Neural progenitor cell (in vitro differentiated cells): ENCODE data around the gene DDX20.

Experiments used
- EZH2 ChIP-seq: fragments of 200-600 bp; sonication (generic); IDR thresholded peaks from 2 replicates; pipeline ENCODE4 v1.6.1; 2017; ENCODE audit warnings: antibody characterized with exemption, mild to moderate bottlenecking, moderate library complexity
- TF ChIP-seq, protein P1 (sequence below): fragments of 200-600 bp; sonication (generic); IDR thresholded peaks from 2 replicates; pipeline ENCODE4 v1.5.1; 2017; ENCODE audit warnings: antibody characterized with exemption, mild to moderate bottlenecking

DNA sequence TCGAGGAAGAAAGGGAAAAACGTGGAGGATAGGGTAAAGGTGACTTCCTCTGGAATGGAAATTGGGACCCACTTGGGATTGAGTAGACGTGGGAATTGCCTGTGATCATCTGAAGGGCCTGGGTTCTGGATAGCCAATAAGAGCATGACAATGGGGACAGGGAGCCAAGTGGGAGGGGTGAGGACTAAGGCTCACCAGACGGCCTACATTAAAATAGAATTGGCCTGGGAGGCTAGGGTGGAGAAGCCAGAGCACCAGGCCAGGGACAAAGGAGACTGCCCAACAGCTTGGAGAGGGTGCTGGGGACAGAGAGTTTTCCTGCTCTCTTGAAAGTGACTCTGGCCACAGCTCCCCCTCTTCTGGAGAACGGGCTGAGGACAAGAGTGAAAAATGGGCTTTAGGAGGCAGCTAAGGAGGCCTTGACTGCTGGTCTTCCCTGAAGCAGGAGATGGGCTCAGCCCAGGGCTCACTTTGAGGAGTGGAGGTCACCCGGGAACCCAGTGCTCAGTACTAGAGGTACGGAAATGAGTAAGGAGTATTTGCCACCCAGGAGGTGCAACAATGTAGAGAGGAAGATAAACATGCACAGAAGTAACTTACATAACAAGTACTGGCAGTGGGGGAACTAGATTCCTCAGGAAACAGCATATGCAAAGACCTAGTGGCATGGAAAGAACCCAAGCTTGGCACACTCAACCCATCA is 35.3 kb upstream of the DDX20 start:
- TF ChIP-seq, protein P1, sequence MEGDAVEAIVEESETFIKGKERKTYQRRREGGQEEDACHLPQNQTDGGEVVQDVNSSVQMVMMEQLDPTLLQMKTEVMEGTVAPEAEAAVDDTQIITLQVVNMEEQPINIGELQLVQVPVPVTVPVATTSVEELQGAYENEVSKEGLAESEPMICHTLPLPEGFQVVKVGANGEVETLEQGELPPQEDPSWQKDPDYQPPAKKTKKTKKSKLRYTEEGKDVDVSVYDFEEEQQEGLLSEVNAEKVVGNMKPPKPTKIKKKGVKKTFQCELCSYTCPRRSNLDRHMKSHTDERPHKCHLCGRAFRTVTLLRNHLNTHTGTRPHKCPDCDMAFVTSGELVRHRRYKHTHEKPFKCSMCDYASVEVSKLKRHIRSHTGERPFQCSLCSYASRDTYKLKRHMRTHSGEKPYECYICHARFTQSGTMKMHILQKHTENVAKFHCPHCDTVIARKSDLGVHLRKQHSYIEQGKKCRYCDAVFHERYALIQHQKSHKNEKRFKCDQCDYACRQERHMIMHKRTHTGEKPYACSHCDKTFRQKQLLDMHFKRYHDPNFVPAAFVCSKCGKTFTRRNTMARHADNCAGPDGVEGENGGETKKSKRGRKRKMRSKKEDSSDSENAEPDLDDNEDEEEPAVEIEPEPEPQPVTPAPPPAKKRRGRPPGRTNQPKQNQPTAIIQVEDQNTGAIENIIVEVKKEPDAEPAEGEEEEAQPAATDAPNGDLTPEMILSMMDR: no peak
- TF ChIP-seq EZH2: no peak
